ENCODE measurements around the gene ALG14.
"Not testable (repeated sequence)": the region's sequence is repeated elsewhere in the genome, so short reads cannot be mapped to it uniquely, and the experiment has no call there.

The ALG14 gene

GRCh38 chr1:95006681-95007080 is 66.1 kb downstream of the ALG14 start:
- no peak for DNase-seq (ENCODE audit: low read depth)

- DNase-seq (ENCODE audit: low read depth): no peak
These were observed 67.2 kb downstream of the ALG14 start for GRCh38 chr1:95005584-95005983.

- no peak for DNase-seq (ENCODE audit: low read depth)
These were observed 68.7 kb downstream of the ALG14 start for GRCh38 chr1:95004013-95004412.

GRCh38 chr1:95003433-95003738 is 69.4 kb downstream of the ALG14 start:
- DNase-seq (ENCODE audit: low read depth): no peak

GRCh38 chr1:95002540-95003432 is 70.0 kb downstream of the ALG14 start:
- DNase-seq (ENCODE audit: low read depth): no peak

GRCh38 chr1:95002164-95002539 is 70.6 kb downstream of the ALG14 start:
- no peak for DNase-seq (ENCODE audit: low read depth)

- no peak for DNase-seq (ENCODE audit: low read depth)
These were observed 73.2 kb downstream of the ALG14 start for GRCh38 chr1:94999456-95000131.

GRCh38 chr1:94998748-94999147 is 74.0 kb downstream of the ALG14 start:
- no peak for DNase-seq (ENCODE audit: low read depth)

GRCh38 chr1:94998114-94998513 is 74.6 kb downstream of the ALG14 start:
- no peak for DNase-seq (ENCODE audit: low read depth)

GRCh38 chr1:94995536-94995935 is 77.2 kb downstream of the ALG14 start:
- DNase-seq (ENCODE audit: low read depth): not testable (repeated sequence)

GRCh38 chr1:94994805-94995204 is 77.9 kb downstream of the ALG14 start:
- DNase-seq (ENCODE audit: low read depth): no peak

GRCh38 chr1:94993931-94994645 is 78.7 kb downstream of the ALG14 start:
- no peak for DNase-seq (ENCODE audit: low read depth)

GRCh38 chr1:94992863-94993563 is 79.7 kb downstream of the ALG14 start:
- DNase-seq (ENCODE audit: low read depth): no peak

- DNase-seq (ENCODE audit: low read depth): no peak
These were observed 80.6 kb downstream of the ALG14 start for GRCh38 chr1:94992161-94992560.

- no peak for DNase-seq (ENCODE audit: low read depth)
These were observed 82.8 kb downstream of the ALG14 start for GRCh38 chr1:94989911-94990473.

- no peak for DNase-seq (ENCODE audit: low read depth)
These were observed 83.4 kb downstream of the ALG14 start for GRCh38 chr1:94989398-94989797.

GRCh38 chr1:94988356-94988755 is 84.4 kb downstream of the ALG14 start:
- no peak for DNase-seq (ENCODE audit: low read depth)

- no peak for DNase-seq (ENCODE audit: low read depth)
These were observed 86.0 kb downstream of the ALG14 start for GRCh38 chr1:94986783-94987182.

- DNase-seq (ENCODE audit: low read depth): no peak
These were observed 89.5 kb downstream of the ALG14 start for GRCh38 chr1:94983171-94983739.

- DNase-seq (ENCODE audit: low read depth): no peak
These were observed 90.4 kb downstream of the ALG14 start for GRCh38 chr1:94982398-94982797.

- DNase-seq (ENCODE audit: low read depth): no peak
These were observed 91.2 kb downstream of the ALG14 start for GRCh38 chr1:94981575-94981973.
